Stimulated activated CD8-positive, alpha-beta memory T cell treated with anti-CD3 and anti-CD28 coated beads, Interleukin-7, amount 100 ng/mL, for 4 hours (primary cell): ENCODE data around the gene KCNT1.

Experiments
- DNase-seq, 2 donors: peaks; one replicate each; pipeline ENCODE4 v3.0.0-alpha.2; 2020; ENCODE audit warnings: low read depth in 2 of 2

KCNT1 gene

DNA sequence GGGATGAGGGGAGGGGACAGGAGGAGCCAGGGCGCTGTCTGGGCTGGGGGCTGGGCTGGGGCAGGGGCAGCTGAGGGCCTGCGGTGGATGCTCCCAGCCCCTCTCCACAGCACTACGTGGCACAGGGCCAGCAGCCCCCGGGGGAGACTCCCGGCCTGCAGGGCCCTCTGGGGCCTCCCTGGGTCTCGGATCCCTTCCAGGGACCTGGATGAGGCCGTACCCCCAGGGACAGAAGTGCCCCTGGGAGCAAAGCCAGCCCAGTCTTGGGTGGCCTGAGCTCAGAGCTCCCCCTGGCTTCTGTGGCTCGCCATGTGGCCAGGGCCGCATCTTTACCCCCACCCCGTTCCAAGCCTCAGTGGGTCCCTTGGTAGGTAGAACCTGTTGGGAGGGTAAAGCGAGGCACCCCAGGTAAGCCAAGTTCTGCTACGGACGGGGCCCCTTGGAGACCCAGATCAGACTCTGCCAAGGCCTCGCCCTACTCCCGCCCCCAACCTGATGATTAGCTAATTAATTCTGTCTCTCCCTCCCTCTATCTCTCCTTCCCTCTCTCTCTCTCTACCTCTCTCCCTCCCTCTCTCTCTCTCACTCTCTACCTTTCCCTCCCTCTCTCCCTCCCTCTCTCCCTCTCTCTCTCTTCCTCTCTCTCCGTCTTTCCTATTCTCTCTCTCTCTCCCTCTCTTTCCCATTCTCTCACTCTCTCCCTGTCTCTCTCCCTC, 24.3 kb downstream of the KCNT1 start:
- no peak for DNase-seq

DNA sequence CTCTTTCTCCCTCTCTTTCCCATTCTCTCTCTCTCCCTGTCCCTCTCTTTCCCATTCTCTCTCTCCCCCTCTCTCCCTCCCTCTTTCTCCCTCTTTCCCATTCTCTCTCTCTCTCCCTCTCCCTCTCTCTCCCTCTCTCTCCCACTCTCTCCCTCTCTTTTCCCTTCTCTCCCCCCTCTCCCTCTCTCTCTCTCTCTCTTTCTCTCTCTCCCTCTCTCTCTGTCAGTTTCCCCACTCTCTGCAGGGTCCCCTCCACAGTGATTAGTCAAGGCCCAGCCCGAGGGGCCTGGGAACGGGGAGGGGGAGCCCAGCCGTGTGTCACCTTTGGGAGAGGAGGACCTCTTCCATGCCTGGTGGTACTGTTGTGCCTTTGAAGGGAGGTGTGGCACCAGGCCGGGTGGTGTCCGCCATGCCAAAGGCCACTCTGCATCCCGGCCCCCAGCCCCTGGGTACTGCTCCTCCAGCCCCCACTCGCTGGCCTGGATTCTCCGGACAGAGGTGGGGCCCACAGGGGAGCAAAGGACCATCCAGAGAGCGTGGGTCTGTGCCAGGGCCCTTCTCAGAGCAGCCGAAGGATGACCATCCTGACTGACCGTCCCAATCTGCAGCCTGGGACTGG, 25.4 kb downstream of the KCNT1 start:
- DNase-seq = no peak

DNA sequence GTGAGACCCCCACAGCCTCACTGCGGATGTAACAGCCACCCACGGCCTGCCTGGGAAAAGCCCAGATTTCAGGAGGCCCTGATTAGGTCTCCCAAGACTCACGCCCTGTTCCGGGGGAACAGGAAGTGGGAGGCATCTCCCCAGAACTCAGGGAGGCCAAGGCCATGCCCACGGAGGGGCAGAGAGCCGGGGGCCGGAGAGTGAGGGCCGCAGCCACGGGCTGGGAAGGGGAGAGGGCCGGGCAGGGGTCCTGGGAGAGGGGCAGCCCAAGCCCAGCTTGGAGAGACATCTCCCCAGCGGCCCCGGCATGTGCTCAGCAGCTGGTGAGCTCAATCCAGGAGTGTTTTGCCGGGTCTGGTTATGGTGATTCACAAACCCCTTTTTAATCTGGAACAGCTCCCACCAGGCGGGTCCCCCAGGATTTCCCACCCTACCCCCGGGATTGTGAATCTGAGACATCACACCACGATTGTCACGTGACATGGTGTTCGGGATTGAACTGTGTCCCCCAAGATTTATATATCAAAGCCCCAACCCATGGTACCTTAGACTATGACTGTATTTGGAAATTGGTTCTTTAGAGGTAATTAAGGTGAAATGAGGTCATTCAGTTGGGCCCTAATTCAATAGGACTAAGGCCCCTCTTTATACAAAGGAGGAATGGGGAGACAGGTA, 26.6 kb downstream of the KCNT1 start:
- DNase-seq = no peak

DNA sequence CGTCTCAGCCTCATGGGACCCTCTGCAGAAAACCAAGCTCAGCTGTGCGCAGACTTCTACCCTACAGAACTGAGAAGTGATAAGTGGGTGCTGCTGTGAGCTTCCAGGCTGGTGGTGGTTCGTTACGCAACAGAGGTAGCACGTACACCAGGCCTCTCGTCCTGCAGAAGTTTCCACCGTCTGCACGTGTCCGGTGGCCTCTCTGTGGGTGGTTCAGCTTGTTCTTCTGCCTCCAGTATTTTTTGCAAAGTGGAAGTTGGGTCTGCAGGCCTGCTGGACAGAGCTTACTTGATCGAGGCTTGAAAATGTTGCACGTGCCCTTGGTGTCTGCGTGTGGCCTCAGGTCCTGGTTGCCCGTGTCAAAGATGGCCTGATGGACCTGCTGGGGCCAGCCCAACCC, 27.5 kb downstream of the KCNT1 start:
- no peak for DNase-seq

DNA sequence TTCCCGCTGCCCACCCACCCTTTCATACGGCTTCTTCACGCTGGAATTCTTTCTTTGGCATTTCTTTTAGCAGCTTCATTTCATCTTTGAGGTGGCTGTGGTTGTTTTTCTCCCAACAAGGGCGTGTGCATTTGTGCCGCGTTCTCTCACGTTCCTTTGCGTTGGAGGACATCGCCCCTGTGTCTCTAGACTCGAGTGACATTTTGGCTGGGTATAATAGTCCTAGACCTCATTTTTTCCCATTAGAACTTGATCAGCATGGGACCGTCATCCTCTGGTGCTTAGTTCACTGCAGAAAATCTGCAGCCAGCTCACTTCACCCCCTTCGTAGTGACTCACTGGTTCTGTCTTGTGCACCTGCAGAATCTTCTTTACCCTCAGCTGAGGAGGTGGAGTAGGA, 29.5 kb downstream of the KCNT1 start:
- no peak for DNase-seq

DNA sequence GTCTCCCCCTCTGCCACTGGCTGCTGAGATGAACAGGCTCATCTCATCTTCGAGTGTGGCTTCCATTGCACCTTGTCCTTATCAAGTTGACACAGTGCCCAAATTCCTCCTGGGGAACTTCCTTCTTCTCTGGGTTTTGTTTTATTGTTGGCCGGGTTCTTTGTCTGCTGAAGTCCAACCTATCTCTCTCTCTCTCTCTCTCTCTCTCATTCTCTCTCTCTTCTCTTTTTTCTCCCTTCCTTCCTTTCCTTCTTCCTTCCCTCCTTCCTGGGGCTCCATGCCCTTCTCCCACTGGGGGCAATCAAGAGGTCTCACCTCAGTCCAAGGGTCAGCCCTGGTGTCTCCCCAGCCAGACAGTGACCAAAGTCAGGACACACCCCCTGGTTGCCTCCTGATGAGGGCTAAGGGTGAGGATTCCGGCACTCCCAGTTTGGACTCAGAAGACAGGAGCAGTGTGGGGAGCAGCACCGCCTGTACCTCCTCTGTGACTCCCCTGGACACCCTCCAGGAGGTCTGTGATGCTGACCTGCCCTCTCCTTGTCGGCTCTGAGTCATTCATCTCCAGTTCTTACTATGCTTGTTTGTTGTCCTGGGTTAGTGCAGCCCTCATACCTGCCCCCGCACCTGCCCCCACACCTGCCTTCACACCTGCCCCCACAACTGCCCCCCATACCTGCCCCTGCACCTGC, 30.7 kb downstream of the KCNT1 start:
- DNase-seq = no peak

DNA sequence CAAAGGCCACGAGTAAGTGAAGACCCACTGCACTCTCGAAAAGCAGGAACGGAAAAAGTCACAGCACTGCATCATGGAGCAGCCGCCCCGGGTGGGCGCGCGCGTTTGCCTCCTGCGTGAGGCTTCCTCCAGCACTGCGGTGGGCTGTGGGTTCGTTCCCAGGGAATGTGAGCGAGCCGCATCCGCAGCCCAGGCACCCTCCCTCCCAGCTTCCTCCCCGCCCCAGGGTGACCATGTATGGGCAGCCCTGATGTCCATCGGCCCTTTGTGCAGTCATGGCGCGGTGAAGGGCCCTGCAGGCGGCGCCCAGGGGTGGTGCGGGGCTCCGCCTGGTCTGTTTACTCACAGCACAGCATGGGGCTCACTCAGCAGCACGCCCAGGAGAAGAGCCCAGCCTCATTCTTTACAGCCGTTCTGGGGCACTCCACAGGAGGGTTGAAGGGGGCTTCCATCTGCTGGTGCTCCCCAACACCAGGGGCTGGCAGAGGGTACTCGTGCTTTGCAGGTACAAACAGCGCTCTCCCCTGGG, 32.7 kb downstream of the KCNT1 start:
- no peak for DNase-seq

DNA sequence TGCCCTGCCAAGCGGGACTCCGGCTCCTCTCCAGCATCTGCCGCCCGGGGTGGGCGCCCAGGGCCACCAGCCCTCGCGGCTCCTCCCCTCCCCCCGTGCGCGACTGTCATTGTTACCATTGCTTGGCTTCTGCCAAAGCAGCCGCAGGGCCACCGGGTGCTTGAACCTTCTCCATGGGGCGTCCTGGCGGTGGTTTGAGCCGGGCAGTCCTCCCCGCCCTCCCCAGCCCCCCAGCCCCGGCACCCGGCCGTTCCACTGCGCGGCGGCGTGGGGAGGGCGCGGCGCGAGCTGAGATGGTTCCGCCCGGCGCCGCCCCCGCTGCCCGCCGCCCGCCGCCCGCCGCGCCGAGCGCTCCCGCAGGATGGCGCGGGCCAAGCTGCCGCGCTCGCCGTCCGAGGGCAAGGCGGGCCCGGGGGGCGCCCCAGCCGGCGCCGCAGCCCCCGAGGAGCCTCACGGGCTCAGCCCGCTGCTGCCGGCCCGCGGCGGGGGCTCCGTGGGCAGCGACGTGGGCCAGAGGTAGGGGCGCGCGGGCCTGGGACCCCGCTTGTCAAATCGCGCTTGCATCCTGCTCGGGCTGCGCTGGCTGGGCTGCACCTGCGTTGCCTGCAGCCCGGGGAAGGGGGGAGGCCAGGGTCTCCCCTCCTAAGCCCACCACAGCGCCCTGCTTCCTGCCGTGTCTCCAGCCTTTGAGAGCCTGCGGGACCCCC, 34.4 kb downstream of the KCNT1 start:
- no peak for DNase-seq

DNA sequence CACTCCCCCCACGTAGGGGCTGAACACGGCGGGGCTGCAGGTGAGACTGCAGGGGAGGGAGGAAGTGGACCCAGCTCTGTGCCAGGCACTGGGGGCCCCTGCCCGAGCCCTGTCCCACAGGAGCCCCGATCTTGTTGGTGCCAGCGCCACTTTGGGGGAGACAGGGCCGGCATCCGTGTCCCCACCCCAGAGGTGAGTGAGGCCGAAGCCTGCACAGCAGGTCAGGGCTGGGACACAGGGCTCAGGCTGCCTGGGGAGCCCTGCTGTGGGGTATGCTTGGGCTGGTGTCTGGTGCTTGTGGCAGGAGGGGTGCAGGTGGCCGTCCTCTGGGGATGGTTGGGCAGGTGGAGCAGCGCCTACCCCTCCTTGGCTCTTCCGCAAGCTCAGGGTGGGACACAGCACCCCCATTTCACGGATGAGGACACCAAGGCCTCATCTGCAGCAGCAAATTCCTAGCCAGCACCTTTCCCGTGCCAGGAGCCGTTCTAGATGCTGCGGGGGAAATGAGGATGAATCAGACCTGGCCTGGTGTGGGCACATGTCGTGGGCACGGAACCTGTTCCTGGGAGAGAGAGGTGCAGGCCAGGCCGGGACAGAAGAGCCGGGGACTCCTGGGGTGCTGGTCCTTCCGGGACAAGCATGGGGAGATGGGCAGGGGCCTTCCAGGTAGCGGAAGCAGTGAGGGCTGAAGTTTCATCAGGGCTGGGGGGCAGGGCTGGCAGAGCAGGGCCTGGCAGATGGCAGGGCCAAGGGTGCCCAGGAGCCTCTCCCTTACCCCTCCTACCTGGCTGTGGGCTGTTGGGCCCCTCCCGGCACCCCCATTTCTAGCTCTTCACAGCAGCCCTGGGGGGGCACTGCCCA, 35.2 kb downstream of the KCNT1 start:
- DNase-seq = no peak

DNA sequence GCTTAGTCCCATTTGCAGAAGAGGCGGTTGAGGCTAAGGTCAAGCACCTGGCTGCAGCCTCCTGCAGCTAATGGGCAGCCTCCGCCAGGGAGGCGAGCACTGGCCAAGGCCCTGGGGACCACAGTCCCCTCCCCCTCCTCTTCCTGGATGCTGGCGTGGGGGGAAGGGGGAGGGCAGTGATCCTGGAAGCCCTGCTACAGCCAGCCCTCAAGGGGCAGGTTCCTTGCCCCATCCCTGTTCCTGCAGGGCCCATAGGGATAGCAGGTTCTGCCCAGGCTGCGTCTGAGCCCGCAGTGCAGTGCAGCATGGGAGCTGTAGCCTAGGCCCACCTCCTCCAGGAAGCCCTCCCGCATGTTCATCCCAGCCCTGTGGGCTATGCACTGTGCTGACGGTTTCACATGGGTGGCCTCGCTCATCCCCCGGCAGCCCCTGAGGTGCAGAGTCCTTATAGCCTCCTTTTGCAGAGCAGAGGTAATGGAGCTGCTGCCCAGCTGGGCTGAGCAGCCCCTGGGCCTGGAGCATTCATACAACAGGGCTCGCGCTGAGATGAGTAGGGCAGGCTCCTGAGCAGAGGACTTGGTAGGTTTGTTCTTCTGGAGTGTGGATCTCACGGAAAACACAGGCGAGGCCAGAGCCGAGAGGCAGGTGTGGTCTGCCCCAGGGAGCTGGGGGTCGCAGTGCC, 36.0 kb downstream of the KCNT1 start:
- DNase-seq = no peak

DNA sequence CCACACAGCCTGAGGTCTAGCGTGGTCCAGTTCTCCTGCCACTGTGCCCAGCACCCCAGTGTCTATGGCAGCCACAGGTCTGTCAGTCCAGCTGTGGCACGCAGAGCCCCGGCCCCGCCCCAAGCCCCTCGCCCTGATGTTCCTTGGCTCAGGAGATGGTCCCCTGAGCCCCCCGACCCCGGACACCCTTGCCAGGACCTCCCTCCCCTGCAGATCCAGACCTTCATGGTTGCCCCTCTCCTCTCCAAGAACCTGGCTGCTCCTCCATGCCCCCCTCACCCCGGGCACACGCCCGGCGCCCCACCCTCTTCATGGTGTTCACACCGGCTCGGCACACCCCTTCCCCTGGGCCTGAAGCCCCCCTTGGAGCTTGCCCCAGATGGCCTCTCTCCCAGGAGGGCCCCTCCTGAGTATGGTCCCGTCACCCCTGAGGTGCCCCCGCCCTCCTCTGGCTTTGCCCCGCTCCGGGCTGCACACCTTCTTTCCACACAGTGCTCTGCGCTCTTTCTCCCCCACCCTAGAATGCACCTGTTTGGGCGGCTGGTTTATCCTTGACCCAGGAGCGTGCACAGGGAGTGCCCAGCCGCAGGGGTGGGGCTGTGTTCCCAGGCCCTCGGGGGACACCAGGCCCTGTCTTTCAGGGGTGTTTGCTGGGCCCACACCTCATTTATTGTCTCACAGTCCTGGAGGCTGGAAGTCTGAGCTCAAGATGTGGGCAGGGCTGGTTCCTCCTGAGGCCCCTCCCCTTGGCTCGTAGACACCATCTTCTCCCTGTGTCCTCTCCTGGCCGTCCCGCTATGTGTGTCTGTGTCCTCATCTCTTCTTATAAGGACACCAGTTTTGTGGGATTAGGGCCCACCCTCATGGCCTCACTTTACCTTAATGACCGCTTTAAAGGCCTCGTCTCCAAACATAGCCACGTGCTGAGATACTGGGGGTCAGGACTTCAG, 37.6 kb downstream of the KCNT1 start:
- no peak for DNase-seq

DNA sequence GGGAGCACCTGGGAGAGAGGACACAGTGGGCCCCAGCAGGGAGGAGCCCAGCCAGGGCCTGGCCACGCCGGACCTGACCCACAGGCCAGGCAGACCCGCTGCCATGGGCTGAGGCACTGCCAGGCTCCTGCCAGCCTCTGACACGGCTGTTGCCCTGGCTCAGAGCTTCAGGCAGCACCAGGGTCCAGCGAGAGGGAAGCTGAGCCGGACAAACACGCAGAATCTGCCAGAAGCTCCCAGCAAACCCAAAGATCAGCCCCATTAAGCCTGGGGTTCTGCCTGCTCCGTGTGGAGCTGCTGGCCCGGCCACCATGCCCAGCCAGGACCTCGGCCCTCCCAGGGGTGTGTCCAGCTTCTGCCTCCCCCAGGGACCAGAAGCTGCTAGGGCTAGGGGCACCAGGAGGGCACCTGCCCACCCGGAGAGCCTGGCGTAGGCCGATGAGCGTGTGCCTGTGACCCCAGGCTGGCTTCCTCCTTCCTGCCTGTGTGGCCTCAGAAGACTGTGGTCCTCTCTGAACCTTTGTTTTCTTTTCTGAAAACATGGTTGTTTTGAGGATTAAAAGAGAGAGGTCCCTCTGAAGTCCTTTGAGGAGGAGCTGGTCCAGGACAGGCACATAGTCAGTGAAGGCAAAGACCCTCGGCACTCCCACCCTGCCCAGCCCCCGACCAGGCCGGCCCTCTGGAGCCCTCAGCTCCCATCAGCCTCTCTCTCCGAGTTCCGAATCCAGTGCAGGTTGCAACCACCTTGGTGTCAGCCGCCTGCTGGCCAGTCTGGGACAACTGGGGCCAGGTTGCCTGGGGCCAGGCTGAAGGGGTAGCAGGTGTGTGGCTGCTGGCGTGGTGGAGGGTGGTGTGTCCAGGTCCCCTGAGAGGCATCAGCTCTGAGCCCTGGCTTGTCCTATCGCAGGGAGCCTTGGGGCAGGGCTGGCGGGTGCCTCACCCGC, 39.6 kb downstream of the KCNT1 start:
- no peak for DNase-seq

DNA sequence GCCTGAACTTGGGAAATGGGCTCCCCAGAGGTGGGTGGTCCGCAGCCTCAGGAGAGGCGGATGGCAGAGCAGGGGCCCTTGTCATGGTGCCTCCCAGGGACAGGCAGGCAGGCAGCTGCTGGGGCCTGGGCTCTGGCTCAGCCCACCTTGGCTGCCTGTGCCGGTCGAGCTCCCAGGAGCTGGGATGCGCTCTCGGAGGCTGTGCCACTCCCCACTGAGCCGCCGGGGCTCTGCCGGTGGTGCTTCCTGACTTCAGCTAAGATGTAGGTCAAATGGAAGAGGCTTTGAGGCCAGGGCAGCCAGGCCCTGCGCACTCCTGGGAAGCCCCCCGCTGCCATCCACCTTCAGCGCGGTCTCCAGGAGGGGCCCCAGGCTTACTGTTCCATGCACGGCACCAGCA, 41.0 kb downstream of the KCNT1 start:
- DNase-seq = no peak

DNA sequence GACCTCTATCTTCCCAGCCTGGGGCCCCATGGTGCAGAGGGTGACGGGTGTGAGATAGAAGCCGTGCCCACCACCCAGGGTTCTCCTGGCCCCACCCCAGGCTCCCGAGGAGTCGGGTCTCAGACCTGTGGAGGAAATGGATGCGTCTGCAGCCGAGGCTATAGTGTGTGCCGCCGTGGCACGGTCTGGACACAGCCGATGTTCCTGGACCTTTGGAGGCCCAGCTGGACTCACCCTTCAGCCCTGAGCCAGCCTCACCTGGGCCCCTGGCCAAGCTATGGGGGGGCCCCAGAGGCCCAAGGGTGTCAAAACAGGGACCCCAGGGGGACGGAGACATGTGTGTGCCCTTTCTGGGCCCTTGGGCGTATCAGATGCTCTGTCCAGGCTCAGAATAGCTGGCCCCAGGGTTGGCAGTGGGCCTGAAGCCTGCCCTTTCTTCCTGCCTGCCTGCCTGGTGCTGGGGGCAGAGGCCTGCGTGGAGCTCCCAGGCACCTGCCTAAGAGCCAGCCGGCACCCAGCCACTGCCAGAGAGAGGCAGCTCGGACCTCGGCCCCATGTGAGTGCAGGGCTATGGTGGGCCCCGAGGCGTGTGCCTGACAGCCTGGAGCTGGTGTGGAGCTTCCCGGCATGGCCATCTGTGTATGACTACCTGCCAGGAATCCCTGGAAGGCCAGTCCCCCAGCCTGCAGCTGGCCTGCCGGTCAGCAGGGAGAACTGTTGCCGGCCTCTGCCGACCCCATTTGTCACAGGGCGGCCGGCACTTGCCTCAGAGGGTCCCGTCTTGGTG, 41.8 kb downstream of the KCNT1 start:
- DNase-seq = no peak

DNA sequence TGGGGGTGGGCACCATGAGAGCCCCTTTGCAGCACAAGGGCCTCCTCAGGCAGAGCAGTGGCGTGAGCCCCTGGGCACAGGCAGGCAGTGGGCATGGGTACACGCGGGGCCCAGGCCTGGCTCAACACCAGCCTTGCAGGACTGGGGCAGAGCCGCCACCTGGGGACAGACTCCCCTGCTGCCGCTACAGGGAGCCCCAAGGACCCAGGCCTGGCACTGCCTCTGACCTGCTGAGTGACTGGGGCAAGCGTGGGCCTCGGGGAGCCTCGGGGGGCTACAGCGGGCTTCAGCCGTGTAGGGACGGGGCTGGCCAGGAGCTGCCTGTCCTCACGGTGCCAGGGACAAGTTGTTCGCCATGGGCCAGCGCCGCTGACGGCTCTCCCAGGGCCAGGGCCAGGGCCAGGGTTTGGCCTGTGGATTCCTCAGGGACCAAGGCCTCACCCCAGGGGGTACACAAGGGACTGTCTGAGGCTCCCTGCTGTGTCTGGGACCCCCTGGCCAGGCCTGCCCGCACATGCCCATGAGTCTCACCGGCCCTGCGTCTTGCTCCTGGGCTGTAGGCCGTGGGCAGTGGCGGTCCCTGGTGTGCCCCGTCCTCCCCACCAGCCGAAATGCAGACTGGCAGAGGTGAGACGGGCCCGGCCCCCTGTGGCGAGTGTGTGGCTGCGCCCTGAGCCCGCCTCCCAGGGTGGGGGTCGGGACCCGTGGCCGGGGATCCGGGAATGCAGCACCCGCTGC, 42.5 kb downstream of the KCNT1 start:
- DNase-seq = no peak

DNA sequence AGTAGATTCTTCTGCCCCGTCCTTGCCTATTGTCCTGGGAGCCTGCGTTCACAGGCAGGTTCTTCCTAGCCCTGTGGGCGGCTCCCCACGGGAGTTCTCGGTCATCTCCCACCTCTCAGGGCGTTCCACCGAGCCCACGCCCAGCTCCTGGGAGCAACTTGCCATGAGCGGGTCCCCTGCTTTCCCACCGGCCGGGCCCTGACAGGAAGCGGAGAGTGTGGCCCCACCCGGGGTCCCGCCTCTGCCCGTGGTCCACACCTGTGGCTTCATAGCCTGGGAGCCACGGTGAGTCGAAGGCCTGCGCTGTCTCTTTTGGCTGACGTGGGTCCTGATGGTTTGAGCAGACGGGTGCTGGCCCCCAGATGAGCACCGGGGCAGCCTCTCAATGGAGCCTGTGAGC, 43.2 kb downstream of the KCNT1 start:
- DNase-seq = no peak
